Caco-2 (cell line): ENCODE data around the gene AREL1. TPM values are rescaled to one million over a fixed set of nuclear protein-coding genes. Genes with fewer than 3 reads are reported as not detected.

Experiments used
- BruUV-seq: library from RNA; stranded (reverse); fragments of 400-500 nt; replicated peaks from 2 replicates; lab custom pipeline; 2021; lab: Mats Ljungman, UMichigan
- CTCF ChIA-PET: fragments of 300-600 bp; sonication (Branson Sonifier 250); formaldehyde crosslinking; loops from one replicate; lab custom pipeline; 2022; ENCODE audit warnings: antibody characterized with exemption; lab: Charles Lee
- POLR2A ChIA-PET: fragments of 300-600 bp; sonication (Branson Sonifier 250); formaldehyde crosslinking; loops from one replicate; lab custom pipeline; 2022; ENCODE audit warnings: antibody characterized with exemption; lab: Charles Lee
- DNase-seq, 2 experiments: peaks; one replicate each; pipeline versions ENCODE4 v3.0.0 to v3.0.0-alpha.2; 2020 to 2022
- H3K27me3 ChIP-seq: replicated peaks from 2 replicates; pipeline ENCODE4 v1.6.0; 2011; ENCODE audit warnings: low read length; ENCODE audit not compliant: control insufficient read depth, insufficient read depth
- H3K36me3 ChIP-seq: 2 replicates; pipeline ENCODE4 v1.5.1; 2011; ENCODE audit warnings: low read length; ENCODE audit not compliant: control insufficient read depth, insufficient read depth
- H3K4me1 ChIP-seq: fragments of 250-450 bp; sonication (Bioruptor Pico); 2 replicates; pipeline ENCODE4 v1.5.1; 2020; ENCODE audit warnings: mild to moderate bottlenecking
- H3K4me3 ChIP-seq: 2 replicates; pipeline ENCODE4 v1.5.1; 2011; ENCODE audit warnings: low read depth, mild to moderate bottlenecking, control low read depth, low read length
- H3K9me3 ChIP-seq: fragments of 250-450 bp; sonication (Bioruptor Pico); 2 replicates; pipeline ENCODE4 v1.5.1; 2020; ENCODE audit warnings: mild to moderate bottlenecking, moderate library complexity
- H3K27ac Mint-ChIP-seq: one replicate; pipeline ENCODE4 v1.8.0; 2022; ENCODE audit warnings: mixed read lengths; ENCODE audit not compliant: unreplicated experiment
- H3K27me3 Mint-ChIP-seq: one replicate; pipeline ENCODE4 v1.8.0; 2022; ENCODE audit warnings: mixed read lengths; ENCODE audit not compliant: insufficient read depth, unreplicated experiment
- H3K36me3 Mint-ChIP-seq: one replicate; pipeline ENCODE4 v1.8.0; 2022; ENCODE audit warnings: mild to moderate bottlenecking, mixed read lengths; ENCODE audit not compliant: insufficient read depth, unreplicated experiment
- H3K4me1 Mint-ChIP-seq: one replicate; pipeline ENCODE4 v1.8.0; 2022; ENCODE audit warnings: low read depth, mixed read lengths; ENCODE audit not compliant: unreplicated experiment
- H3K4me3 Mint-ChIP-seq: one replicate; pipeline ENCODE4 v1.8.0; 2022; ENCODE audit warnings: mild to moderate bottlenecking, moderate library complexity, mixed read lengths; ENCODE audit not compliant: unreplicated experiment
- H3K9me3 Mint-ChIP-seq: one replicate; pipeline ENCODE4 v1.8.0; 2022; ENCODE audit warnings: mixed read lengths; ENCODE audit not compliant: unreplicated experiment
- CTCF ChIP-seq, 2 experiments: fragments of 200-600 bp in 1 of 2; IDR thresholded peaks; 1 replicate in 1 of 2; 2 replicates in 1 of 2; pipeline versions ENCODE4 v1.5.1 to v1.8.0; 2011 to 2022; ENCODE audit warnings: antibody characterized with exemption in 1 of 2, control low read depth in 1 of 2, inconsistent platforms in 1 of 2, low read depth in 1 of 2, low read length in 1 of 2, mild to moderate bottlenecking in 1 of 2, moderate library complexity in 1 of 2; ENCODE audit not compliant: insufficient read depth in 1 of 2, severe bottlenecking in 1 of 2, unreplicated experiment in 1 of 2
- intact Hi-C: fragments of 100-400 bp; cut with micrococcal nuclease; formaldehyde crosslinking; loops from one replicate; pipeline ENCODE4 v1.10.0; 2022; ENCODE audit not compliant: unreplicated experiment
- total RNA-seq: library from RNA; stranded (reverse); gene quantifications from 2 replicates; pipeline ENCODE4 v1.2.3, GENCODE V29; 2022

AREL1 gene
- total RNA-seq, 1 experiment from 2014 or later = 38.0 TPM

- H3K4me3 Mint-ChIP-seq = no peak overlapping the region
Observed at GRCh38 chr14:74638066-74638465, 74.8 kb downstream of the AREL1 start.

GRCh38 chr14:74637178-74637550 is 75.7 kb downstream of the AREL1 start:
- no peak overlapping the region for H3K4me3 Mint-ChIP-seq
- no peak overlapping the region for H3K27ac Mint-ChIP-seq
- ChIA-PET CTCF (interaction anchor here (0.7 kb wide), 1 partner anchor 28 kb away, joined by 3 read pairs; no protein-coding TSS in a partner anchor), POLR2A (no interaction called here)
- TF ChIP-seq CTCF (IDR thresholded peaks at IDR 0.05; ENCODE audit: insufficient read depth in 1 of 2, low read depth in 1 of 2, low read length in 1 of 2, severe bottlenecking in 1 of 2, unreplicated experiment in 1 of 2) = no peak
- H3K27me3 ChIP-seq = no peaks in the 10 kb centered on the region
- H3K4me1 Mint-ChIP-seq = peaks cover 12% of the 10 kb centered on the region
- no peaks in the 10 kb centered on the region for H3K36me3 ChIP-seq
- H3K9me3 ChIP-seq = no peaks in the 10 kb centered on the region
- no peak overlapping the region for H3K4me3 ChIP-seq
- H3K36me3 Mint-ChIP-seq = no peaks in the 10 kb centered on the region
- H3K9me3 Mint-ChIP-seq = no peaks in the 10 kb centered on the region
- peaks cover 9% of the 10 kb centered on the region; the same call in 1 of the 2 replicates for H3K4me1 ChIP-seq
- no peak for DNase-seq
- intact Hi-C loops = no loop called here
- BruUV-seq = no TSS peak
- no peaks in the 10 kb centered on the region for H3K27me3 Mint-ChIP-seq

More at GRCh38 chr14:74638066-74638465, 74.8 kb downstream of the AREL1 start:
- Histone ChIP-seq H3K4me1 (peaks cover 4% of the 10 kb centered on the region; the same call in 1 of the 2 replicates), H3K36me3 (no peaks in the 10 kb centered on the region), H3K27me3 (no peaks in the 10 kb centered on the region), H3K9me3 (no peaks in the 10 kb centered on the region), H3K4me3 (no peak overlapping the region)
- no peaks in the 10 kb centered on the region for H3K9me3 Mint-ChIP-seq
- no peak for TF ChIP-seq CTCF (IDR thresholded peaks at IDR 0.05; ENCODE audit: insufficient read depth in 1 of 2, low read depth in 1 of 2, low read length in 1 of 2, severe bottlenecking in 1 of 2, unreplicated experiment in 1 of 2)
- no peak overlapping the region for H3K27ac Mint-ChIP-seq
- CTCF ChIA-PET = no interaction called here
- POLR2A ChIA-PET = interaction anchor here (0.5 kb wide), 1 partner anchor 9 kb away, joined by 3 read pairs; no protein-coding TSS in a partner anchor
- intact Hi-C loops = no loop called here
- BruUV-seq = no TSS peak
- no peak for DNase-seq
- H3K36me3 Mint-ChIP-seq = no peaks in the 10 kb centered on the region
- no peaks in the 10 kb centered on the region for H3K27me3 Mint-ChIP-seq
- peaks cover 6% of the 10 kb centered on the region for H3K4me1 Mint-ChIP-seq

- ChIA-PET POLR2A (no interaction called here), CTCF (no interaction called here)
- BruUV-seq = no TSS peak
- peaks cover 16% of the 10 kb centered on the region for H3K4me1 Mint-ChIP-seq
- no peak overlapping the region for H3K27ac Mint-ChIP-seq
- no peaks in the 10 kb centered on the region for H3K9me3 Mint-ChIP-seq
- Histone ChIP-seq H3K27me3 (no peaks in the 10 kb centered on the region), H3K4me1 (peaks cover 12% of the 10 kb centered on the region; the same call in 1 of the 2 replicates), H3K4me3 (no peak overlapping the region), H3K9me3 (no peaks in the 10 kb centered on the region), H3K36me3 (no peaks in the 10 kb centered on the region)
- TF ChIP-seq CTCF (IDR thresholded peaks at IDR 0.05; ENCODE audit: insufficient read depth in 1 of 2, low read depth in 1 of 2, low read length in 1 of 2, severe bottlenecking in 1 of 2, unreplicated experiment in 1 of 2) = no peak
- H3K4me3 Mint-ChIP-seq = no peak overlapping the region
- intact Hi-C loops = no loop called here
- DNase-seq = no peak
- no peaks in the 10 kb centered on the region for H3K27me3 Mint-ChIP-seq
- H3K36me3 Mint-ChIP-seq = no peaks in the 10 kb centered on the region
Observed at GRCh38 chr14:74636424-74637177, 76.3 kb downstream of the AREL1 start.
